IPS DF 6.9 (cell line): ENCODE results near the gene MECR.
"Not testable (repeated sequence)": the region's sequence is repeated elsewhere in the genome, so short reads cannot be mapped to it uniquely, and the experiment has no call there.

Source experiments
- DNase-seq: peaks from one replicate; pipeline ENCODE4 v3.0.0-alpha.2; 2013; ENCODE audit warnings: low read depth, low spot score
- H3K27ac ChIP-seq: one replicate; pipeline ENCODE4 v1.5.1; 2013; ENCODE audit warnings: low read length, control low read depth
- H3K27me3 ChIP-seq: 2 replicates; pipeline ENCODE4 v1.6.1; 2013; ENCODE audit warnings: mild to moderate bottlenecking, low read length; ENCODE audit not compliant: control insufficient read depth, insufficient read depth
- H3K36me3 ChIP-seq: 2 replicates; pipeline ENCODE4 v1.6.1; 2013; ENCODE audit warnings: low read length; ENCODE audit not compliant: control insufficient read depth, insufficient read depth
- H3K4me1 ChIP-seq: 2 replicates; pipeline ENCODE4 v1.6.1; 2013; ENCODE audit warnings: low read length; ENCODE audit not compliant: control insufficient read depth, insufficient read depth
- H3K4me3 ChIP-seq: 2 replicates; pipeline ENCODE4 v1.5.1; 2013; ENCODE audit warnings: mild to moderate bottlenecking, low read length
- H3K9me3 ChIP-seq: 2 replicates; pipeline ENCODE4 v1.6.1; 2013; ENCODE audit warnings: low read length, inconsistent platforms; ENCODE audit not compliant: control insufficient read depth, insufficient read depth
- WGBS: extraction: QIAGEN DNeasy Blood & Tissue Kit; methylation state at CpG from one replicate; pipeline ENCODE4 v1.1.7; 2013; ENCODE audit warnings: mixed read lengths, missing lambda C conversion rate; ENCODE audit not compliant: insufficient read length, insufficient coverage; 5-methylcytosine and 5-hydroxymethylcytosine counted together

MECR gene

GRCh38 chr1:29152046-29152805 is 78.5 kb downstream of the MECR start:
- no peak for DNase-seq
- H3K36me3 ChIP-seq = peaks cover 29% of the 10 kb centered on the region
- H3K4me3 ChIP-seq = no peak overlapping the region
- no peaks in the 10 kb centered on the region for H3K9me3 ChIP-seq
- H3K27me3 ChIP-seq = no peaks in the 10 kb centered on the region
- no peaks in the 10 kb centered on the region for H3K4me1 ChIP-seq
- no peak overlapping the region for H3K27ac ChIP-seq
- no CpG with 5 or more reads among the region's 8 CpGs for WGBS

GRCh38 chr1:29150346-29150745 is 80.4 kb downstream of the MECR start:
- H3K4me3 ChIP-seq, H3K4me1 ChIP-seq, H3K27ac ChIP-seq, DNase-seq, H3K27me3 ChIP-seq, H3K9me3 ChIP-seq: not testable (repeated sequence)
- no CpG with 5 or more reads among the region's 9 CpGs for WGBS
- H3K36me3 ChIP-seq = peaks cover 29% of the 10 kb centered on the region

- no CpG with 5 or more reads among the region's 35 CpGs for WGBS
Observed at GRCh38 chr1:29148656-29149491, 81.9 kb downstream of the MECR start.

GRCh38 chr1:29145739-29146437 is 84.8 kb downstream of the MECR start:
- Histone ChIP-seq H3K27me3 (no peaks in the 10 kb centered on the region), H3K36me3 (peaks cover 22% of the 10 kb centered on the region), H3K4me1 (no peaks in the 10 kb centered on the region), H3K27ac (no peak overlapping the region), H3K4me3 (no peak overlapping the region), H3K9me3 (no peaks in the 10 kb centered on the region)
- no CpG with 5 or more reads among the region's 8 CpGs for WGBS
- DNase-seq = no peak

More at GRCh38 chr1:29148656-29149491, 81.9 kb downstream of the MECR start:
- no peaks in the 10 kb centered on the region for H3K4me1 ChIP-seq
- no peaks in the 10 kb centered on the region for H3K9me3 ChIP-seq
- no peak for DNase-seq
- H3K4me3 ChIP-seq = no peak overlapping the region
- no peak overlapping the region for H3K27ac ChIP-seq
- peaks cover 29% of the 10 kb centered on the region for H3K36me3 ChIP-seq
- H3K27me3 ChIP-seq = no peaks in the 10 kb centered on the region

GRCh38 chr1:29144178-29144577 is 86.6 kb downstream of the MECR start:
- Histone ChIP-seq H3K36me3 (peaks cover 17% of the 10 kb centered on the region), H3K4me3 (no peak overlapping the region), H3K4me1 (no peaks in the 10 kb centered on the region), H3K9me3 (no peaks in the 10 kb centered on the region), H3K27me3 (no peaks in the 10 kb centered on the region), H3K27ac (no peak overlapping the region)
- DNase-seq = no peak
- no CpG with 5 or more reads among the region's 2 CpGs for WGBS

GRCh38 chr1:29142714-29143113 is 88.0 kb downstream of the MECR start:
- DNase-seq = no peak
- no peak overlapping the region for H3K27ac ChIP-seq
- 0 out of 2 replicates have a peak, but pooled peaks cover 2% of the 10 kb centered on the region for H3K36me3 ChIP-seq
- H3K27me3 ChIP-seq = no peaks in the 10 kb centered on the region
- no peaks in the 10 kb centered on the region for H3K9me3 ChIP-seq
- no peak overlapping the region for H3K4me3 ChIP-seq
- no peaks in the 10 kb centered on the region for H3K4me1 ChIP-seq
- WGBS = no CpG with 5 or more reads among the region's 2 CpGs
